Measurements from ENCODE around the gene KLHDC4.

KLHDC4 gene

DNA sequence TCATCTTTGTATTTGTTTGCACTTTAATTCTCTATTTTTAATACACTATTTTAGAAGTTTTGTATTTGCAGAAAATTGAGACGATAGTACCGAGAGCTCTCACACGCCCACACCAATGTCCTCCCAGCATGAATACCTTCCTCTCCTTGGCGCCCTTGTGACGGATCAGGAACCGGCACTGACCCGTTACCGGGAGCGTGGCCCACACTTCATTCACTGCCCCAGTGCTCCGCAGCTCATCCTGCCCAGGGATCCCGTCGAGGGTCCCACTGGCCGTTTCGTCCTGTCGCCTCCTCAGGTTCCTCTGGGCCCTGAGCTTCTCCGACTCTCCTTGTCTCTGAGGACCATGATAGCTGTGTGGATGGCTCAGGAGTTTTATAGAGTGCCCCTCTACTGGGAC is 50.6 kb downstream of the KLHDC4 start:
- DNase-seq = no peak

DNA sequence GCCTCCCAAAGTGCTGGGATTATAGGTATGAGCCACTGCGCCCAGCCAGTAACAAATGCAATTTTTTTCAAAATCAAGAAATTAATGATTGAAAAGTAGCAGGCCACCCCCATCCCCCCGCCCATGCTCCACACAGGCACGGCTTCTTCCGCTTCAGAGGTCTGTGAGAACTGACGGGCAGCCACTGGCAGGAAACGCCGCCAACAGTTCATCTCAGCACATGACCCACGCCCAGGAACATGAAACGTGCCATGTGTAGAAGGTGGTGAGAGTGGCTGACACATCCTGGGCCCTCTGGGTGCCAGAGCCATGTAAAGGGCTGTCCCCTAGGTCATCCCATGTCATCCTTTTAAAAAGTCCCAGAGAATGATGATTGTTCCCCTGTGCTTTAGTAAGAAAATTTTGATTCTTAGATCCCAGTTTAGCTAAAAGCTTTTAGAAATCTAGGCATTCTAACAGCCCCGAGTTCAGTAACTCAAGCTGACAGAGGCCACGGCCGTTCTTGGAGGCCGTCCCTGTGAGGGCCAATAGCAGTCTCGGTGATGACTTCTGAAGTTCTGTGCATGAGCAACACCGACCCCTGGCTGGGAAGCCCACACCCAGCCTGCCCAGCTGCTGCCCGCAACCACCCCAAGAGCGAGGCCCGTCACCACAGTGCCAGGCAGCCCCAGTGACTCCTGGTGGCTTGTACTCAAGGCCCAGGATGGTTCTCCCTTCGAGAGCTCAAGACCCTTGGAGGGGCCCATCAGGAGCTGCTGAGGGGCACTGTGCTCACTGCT is 52.1 kb downstream of the KLHDC4 start:
- no peak for DNase-seq

DNA sequence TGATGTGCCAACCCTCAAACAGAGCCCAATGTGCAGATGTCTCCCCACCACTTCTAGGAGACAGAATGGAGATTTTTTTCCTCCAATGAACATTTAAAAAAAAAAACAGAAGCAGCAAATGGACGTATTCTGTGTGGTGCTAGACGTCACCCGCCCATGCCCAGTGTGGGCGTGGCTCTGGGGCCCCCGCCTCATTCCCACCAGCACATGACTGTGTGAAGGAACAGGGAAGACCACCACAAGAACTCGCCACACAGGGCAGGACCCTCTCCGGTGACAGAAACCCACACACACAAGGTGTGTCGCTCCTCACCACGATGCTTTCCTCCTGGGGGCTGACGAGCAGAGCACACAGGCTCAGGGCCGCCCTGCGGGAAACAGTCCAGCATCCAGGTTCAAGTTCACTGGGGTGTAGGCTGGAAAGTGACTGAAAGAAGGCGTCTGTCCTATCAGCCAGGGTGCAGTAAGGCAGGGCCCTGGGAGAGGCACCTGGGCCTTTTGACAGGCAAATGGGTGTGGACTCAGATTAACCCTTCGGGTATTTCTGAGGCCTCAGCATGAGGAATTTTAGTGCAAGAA is 53.5 kb downstream of the KLHDC4 start:
- DNase-seq = no peak

DNA sequence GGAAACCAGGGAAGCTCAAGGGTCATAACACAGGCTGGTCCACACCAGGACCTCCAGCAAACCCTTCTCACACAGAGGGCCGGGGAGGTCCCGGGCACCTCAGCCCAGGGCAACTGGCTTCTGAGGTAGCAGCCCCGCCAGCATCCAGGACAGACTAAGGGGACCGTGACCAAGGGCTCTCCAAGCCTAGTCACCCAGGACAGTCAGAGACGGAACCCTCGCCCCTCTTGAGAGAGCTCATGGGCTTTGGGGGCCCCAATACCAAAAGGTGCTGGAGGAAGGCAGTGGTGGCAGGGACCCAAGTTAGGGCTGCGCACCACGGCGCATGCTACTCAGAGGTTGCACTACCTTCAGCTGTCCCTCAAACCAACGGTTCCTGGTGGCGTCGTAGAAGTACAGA is 54.9 kb downstream of the KLHDC4 start:
- no peak for DNase-seq

DNA sequence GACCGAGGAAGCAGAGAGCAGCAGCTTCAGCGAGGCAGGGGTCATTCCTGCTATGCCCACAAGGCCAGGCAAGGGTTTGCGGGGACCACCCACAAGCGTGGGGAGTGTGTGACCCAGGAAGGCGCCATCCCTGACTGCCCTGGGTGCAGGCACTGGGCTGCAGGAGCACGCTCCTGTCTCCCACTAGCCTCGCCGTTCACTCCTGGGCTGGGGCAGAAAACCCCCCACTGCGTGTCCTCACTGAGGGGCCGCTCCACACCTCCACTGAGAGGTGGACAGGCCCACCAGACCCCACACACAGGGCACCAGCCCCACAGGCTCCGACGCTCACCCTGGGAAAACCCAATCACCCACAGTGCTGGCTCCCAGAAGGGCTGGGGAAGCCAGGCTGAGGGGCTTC is 56.1 kb downstream of the KLHDC4 start:
- no peak for DNase-seq

DNA sequence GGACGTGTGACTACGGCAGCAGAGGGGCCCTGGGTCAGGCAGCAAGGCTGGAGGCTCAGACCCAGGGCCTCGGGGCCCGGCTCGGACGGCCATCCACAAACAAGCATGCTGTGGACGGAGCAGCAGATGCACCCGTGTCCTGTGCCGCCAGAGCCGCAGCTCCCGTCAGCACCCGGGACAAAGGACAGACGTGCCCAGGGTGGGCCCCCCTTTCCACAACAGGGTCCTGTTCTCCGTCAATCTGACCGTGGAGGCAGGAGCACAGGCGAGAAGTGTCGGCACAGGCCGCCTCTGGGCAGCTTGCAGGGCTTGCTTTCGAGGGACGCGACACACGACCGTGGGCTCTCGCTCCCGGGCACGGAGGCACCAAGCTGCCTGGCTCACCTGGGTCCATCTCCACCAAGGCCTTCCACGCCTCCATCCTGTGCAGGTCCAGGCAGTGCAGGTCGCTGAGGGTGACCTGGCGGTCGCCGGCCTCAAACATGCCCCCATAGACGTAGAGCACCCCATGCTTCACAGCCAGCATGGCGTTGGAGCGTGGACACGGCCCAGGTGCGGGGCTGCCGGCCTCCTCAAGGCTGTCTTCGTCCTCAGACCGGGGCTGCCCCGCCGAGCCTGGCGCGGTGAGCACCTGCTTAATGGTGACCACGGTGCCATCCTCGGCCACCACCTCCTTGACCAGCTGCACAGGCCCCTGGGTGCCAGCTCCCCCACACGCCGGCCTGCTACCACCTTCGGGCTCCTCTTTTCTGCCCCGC is 56.7 kb downstream of the KLHDC4 start:
- DNase-seq = no peak

DNA sequence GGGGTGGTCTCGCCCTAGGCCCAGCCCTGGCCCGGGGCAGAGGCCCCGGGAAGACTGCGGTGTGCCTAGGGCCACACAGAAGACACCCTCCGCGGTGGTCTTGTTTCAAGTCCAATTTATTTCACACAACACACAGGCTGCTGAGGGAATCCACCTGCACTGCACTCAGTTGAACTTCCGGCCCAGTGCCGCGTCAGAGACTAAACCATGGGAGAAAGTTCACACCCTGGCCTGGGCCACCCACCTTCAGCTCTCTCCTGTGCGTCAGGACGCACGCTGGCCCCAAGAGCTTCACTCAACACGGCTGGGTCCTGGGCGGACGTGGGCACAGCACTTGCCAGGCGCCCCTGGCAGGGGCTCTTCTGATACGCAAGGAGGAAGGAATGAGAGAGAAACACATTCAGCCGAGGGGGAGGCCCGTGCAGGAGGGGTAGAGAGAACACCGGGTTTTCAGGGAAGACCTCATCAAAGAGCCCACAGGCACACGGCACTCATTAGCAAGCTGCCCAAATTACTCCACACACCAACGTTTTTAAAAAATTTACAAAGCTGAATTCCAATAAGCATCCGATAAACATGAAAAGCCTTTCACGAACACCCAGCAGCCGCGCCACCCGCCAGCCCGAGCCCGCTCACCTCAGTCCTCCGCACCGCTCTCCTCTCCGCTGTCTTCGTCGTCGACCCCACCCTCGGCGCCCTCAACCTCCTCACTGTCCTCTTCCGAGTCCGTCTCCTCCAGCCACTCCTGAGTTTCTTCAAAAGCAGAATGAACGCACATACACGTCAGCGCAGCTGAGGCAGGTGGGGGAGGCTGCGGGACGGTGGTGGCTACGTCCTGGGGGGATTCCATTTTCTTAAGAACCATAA is 57.8 kb downstream of the KLHDC4 start:
- DNase-seq = no peak

DNA sequence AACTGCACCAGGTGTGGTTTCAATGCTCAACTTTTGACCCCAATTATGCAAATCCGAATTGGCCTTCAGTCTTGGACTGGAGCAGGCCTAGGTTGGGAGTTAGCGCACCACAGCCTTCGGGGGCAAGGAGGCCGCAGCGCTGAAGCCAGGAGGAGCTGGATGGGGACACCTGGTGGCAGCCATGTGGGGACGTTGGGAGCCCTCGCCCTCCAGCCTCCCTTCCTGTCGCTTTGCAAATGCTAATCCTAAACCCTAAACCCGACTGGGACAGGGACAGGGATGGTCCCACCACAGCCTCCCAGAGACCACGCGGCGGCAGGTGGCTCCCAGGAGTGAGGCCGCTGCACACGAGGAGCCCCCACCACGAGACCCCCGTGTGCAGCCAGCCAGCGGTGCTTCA is 58.7 kb downstream of the KLHDC4 start:
- no peak for DNase-seq

DNA sequence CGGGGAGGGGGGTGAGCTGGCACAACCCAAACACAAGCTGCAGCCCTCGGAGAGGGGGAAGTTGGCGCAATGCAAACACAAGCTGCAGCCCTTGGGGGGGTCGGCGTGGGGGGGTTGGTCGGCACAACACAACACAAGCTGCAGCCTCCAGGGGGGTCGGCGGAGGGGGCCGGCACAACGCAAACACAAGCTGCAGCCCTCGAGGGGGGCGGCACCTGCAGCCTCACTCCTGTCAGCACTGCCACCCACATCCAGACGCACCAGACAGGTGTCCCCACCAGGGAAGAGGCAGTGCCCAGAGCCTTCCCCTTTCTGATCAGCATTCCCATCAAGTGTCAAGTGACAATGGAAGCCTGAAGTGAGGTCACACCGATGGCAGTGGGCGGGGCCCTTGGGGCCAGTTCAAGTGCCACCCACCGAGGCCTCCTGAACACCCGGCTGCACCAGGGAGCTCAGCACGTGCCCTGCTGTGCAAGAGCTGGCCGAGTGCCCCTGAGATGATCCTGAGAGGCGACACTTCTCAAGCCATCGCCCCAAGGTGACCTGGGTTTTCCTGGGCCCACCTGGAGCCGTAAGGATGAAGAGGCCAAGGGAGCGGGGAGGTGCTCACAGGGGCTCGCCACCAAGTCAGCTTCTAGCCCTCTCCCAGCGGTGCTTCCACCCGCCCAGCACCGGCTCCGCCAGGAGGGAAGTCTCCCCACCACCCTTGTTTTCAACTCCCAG is 59.3 kb downstream of the KLHDC4 start:
- DNase-seq = no peak

DNA sequence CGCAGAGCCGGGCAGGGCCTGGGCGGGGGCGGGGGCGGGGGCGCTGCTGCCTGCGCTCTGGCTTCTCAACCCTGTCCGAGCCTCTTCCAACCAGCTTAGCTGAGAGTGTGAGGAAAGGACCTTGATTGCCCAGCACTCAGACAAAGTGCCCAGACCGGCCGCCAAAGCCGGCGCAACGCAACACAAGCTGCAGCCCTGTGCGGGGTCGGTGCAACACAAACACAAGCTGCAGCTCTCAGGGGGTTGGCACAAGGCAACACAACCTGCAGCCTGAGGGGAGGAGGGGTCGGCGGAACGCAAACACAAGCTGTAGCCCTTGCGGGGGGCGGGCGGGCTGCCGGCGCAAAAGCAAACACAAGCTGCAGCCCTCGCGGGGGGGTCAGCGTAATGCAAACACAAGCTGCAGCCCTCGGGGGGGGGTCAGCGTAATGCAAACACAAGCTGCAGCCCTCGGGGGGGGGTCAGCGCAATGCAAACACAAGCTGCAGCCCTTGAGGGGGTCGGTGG is 60.0 kb downstream of the KLHDC4 start:
- DNase-seq = no peak

DNA sequence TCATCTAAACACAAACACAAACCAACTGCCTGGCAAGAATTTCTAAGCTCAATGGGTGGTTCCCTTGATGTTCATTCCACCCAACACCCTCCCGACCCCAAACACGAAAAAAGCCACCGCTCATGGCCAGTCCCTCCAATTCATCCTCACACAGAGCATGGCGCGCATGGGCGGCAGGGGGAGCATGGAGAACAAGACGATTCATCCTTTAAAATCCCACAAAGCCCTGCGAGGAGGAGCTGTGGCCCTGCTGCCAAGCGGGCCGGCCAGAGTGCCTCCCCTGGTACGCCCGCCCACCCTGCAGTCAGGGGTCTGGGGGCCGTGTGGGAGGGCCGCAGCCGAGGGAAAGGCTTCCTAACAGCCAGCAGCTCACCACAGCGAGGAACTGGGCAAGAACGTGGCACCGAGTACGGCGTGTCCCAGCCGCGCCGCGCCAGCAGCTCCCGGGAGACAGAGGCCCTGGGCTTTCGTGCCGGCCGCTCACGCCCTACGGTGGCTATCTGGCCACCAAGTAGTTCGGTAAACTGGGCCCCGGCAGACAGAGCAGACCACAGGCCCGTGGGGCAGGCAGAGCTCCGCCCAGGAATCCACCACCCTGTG is 60.9 kb downstream of the KLHDC4 start:
- DNase-seq = no peak

DNA sequence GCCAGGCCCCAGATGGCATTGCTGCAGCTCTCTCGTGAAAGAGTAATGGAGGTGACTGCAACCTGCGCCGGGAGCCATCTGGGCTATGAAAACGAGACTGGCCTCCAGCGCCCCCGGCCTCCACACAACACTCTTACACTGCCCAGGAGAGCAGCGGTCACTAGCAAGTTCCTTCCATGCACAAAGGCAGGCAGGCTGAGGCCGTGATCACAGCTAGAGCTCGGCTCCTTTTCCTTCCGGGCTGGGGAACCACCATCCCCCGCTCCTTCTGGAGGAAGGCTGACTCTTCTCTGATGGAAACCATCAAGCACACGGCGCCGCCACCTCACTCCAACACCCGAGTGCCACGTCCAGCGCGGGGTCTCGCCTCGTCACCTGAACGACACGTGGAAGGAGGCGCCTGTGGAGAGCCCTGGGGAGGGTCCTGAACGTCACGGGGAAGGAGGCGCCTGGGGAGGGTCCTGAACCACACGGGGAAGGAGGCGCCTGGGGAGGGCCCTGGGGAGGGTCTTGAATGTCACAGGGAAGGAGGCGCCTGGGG is 61.9 kb downstream of the KLHDC4 start:
- DNase-seq = no peak

DNA sequence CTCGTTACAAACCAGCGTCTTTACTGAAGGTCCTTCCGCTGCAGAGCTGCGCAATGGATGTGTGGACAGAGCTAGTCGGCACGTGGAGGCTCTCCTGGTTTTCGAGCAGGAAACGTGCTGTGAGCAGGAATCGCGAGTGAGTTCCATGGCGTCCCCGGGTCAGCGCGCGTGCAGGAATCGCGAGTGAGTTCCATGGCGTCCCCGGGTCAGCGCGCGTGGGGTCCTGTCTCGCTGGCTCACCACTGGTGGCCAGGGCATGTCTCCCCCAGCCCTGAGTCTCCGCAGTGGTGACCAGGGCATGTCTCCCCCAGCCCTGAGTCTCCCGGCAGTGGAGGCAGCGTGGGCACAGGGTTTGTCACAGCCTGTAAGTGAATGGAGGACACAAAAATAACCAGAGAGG is 62.7 kb downstream of the KLHDC4 start:
- no peak for DNase-seq

DNA sequence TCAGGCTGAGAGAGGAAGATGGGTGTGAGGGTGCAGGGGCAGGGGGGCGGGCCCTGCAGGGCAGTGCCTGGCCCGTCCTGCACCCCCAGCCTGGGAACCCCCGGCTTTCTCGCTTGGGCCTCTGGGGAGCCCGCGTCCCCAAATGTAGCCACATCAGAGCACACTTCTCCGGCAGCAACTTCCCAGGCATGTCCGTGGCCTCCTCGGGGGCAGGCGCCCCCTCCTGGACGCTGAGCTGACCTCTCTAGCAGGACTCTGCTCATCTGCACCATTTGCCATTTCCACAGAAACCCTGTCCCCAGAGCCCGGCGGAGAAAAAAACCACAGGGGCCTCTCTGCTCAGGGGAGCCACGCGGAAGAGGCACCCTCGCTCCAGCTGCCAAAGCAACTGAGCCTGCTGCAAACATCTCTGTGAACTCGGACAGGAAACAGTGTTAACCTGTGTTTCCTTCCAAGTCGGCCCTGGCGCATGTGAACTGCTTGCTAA is 63.4 kb downstream of the KLHDC4 start:
- no peak for DNase-seq

DNA sequence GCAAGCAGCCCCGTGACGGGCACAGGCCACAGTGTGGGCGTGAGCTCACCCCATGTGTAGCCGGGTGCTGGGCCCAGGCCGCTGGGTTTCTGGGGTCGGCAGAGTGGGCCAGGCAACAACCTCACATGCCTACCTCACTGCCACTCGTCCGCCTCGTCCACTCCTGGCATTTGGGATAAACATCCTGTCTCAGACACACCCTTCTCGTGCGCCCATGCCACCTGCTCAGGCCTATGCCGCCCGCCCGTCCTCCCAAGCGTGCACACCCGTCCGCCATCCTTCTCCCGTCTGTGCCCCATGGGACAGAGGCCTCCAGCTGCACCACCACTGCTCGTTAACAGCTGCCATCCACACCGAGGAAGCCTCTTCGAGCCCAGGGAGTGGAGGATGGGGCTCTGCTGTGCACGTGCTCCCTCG is 64.3 kb downstream of the KLHDC4 start:
- no peak for DNase-seq

DNA sequence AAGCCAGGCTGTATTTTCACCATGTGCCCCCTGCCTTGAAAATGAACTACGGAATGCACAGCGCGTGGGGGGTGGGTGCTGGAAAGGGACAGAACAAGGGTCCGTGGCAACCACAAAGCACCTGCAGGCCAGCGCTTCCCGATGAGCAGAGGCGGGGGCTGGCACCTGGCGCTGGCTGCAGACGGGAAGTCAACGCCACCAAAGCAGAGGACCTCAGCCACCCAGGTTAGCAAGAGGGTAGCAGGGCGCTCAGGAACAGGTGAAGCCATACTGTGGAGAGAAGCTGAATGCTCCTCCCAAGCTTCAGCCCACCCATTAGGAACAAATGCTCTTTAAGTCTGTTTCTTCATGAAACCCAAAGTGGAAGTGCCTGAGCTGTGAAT is 64.7 kb downstream of the KLHDC4 start:
- no peak for DNase-seq

DNA sequence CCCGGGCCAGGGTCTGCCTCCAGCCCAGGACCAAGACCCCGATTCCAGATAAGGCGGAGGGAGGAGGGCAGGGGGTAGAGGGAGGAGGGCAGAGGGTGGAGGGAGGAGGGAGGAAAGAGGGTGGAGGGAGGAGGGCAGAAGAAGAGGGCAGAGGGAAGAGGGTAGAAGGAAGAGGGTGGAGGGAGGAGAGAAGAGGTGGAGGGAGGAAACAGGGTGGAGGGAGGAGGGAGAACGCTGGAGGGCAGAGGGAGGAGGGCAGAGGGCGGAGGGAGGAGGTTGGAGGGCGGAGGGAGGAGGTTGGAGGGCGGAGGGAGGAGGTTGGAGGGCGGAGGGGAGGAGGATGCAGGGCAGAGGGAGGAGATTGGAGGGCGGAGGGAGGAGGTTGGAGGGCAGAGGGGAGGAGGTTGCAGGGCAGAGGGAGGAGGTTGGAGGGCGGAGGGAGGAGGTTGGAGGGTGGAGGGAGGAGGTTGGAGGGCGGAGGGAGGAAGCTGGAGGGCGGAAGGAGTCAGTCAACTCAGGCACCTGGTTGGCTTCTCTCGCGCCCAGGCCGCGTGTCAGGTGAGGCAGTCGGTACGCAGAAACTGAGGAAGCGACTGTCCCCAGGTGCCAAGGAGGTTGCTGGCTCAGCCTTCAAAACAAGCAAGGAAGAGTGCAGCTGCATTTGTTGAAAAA is 65.2 kb downstream of the KLHDC4 start:
- no peak for DNase-seq

DNA sequence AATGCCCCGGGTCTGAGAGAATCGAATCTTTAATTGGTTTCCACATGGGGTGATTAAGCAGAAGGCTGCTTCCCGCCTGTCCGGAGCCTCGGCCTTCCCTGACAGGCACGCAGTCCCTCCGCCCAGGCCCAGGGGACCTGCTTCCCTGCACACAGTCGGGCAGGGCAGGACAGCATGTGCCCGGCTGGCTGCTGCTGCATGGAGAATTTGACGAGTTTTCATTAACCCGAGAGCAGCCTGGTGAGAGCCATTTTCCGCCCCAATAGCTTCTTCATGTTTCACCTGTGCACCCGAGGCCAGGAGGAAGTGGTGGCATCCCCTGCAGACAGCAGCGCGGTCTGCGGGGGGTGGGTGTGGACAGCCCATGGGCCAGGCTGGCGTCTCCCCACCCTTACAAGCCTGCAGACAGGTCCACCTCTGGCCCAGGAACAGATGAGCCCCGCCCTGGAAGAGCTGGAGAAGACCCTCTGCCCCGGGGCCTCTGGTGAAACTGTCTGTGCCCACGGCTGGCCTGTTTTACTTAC is 67.0 kb downstream of the KLHDC4 start:
- no peak for DNase-seq

DNA sequence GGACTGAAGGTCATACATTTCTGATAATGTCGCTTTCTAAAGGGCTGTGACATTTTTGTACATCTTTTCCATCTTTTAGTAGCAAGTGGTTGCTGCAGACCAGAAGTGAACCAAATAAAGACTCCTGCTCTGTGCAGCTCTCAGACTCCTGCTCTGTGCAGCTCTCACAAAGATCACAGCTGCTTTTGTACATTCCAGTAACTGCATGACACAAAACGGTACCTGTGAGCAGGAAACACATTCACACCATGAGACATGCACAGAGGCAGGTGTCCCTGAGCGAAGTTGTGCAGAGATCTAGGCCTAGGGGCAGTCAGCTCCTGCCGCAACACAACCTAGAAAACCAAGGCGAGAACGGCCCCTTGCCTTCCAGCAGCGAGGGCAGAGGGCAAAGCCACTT is 67.5 kb downstream of the KLHDC4 start:
- no peak for DNase-seq

DNA sequence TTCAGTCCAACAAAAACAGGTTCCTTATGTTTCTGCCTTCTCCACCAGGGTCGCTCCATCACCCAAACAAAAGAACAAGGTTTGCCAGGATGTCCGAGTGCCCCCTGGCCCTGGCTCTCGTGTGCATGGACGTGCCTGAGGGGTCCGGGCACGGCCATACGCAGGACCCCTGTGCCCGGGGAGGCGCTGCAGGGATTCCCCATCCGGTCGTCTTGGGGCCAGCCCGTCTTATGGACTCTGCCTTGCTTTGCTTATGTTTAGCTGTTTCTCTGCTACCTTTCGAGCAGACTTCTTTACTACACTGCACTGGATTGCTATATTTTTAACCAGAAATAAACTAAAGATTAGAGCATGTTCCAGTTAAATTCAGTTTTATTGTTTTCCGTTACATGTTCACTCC is 68.0 kb downstream of the KLHDC4 start:
- DNase-seq = no peak

DNA sequence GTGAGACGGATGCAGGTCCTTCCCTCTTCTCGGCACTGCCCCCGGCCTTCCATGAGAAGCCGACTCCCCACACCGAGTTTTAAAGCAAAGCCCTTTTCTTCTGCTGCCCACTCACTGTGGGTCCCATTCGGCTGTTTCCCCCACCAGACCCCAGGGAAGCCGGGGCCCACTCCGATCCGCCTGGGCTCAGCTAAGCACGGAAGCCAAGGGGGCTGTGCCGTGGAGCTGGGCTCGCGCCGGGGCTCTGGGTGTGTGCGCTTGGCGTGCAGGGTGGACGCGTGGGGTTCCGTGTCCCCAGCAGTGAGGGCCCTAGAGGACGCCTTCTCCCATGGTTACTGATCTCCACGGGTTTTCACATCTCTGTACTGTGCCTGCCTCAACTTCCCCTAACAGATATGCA is 68.5 kb downstream of the KLHDC4 start:
- DNase-seq = no peak
